ENCODE results near the gene CCDC60. TPM values are rescaled to one million over a fixed set of nuclear protein-coding genes. Genes with fewer than 3 reads are reported as not detected.

The CCDC60 gene
- total RNA-seq, 4 donors from 2014 or later: 0.64 to 10.6 (median 2.1) TPM

DNA sequence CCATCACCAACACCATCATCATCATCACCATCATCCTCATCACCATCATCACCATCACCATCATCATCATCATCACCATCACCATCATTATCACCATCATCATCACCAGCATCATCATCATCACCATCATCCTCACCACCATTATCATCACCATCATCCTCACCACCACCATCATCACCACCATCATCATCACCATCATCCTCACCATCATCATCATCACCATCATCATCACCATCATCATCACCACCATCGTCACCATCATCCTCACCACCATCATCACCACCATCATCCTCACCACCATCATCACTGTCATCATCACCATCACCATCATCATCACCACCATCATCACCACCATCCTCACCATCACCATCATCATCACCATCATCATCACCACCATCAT, 146.0 kb downstream of the CCDC60 start:
- WGBS, 2 donors: 92 to 100% methylated on average over 1 of the region's 1 CpG
- intact Hi-C loops (cut with DNase I): no loop called here
- no peaks in the 10 kb centered on the region for H3K9me3 ChIP-seq
- TF ChIP-seq POLR2A (IDR thresholded peaks at IDR 0.05): no peak
- TF ChIP-seq, protein P1, sequence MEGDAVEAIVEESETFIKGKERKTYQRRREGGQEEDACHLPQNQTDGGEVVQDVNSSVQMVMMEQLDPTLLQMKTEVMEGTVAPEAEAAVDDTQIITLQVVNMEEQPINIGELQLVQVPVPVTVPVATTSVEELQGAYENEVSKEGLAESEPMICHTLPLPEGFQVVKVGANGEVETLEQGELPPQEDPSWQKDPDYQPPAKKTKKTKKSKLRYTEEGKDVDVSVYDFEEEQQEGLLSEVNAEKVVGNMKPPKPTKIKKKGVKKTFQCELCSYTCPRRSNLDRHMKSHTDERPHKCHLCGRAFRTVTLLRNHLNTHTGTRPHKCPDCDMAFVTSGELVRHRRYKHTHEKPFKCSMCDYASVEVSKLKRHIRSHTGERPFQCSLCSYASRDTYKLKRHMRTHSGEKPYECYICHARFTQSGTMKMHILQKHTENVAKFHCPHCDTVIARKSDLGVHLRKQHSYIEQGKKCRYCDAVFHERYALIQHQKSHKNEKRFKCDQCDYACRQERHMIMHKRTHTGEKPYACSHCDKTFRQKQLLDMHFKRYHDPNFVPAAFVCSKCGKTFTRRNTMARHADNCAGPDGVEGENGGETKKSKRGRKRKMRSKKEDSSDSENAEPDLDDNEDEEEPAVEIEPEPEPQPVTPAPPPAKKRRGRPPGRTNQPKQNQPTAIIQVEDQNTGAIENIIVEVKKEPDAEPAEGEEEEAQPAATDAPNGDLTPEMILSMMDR (IDR thresholded peaks at IDR 0.05): no peak
- no peak overlapping the region for H3K4me3 ChIP-seq
- H3K27me3 ChIP-seq: no peaks in the 10 kb centered on the region
- DNase-seq: no peak
- H3K27ac ChIP-seq: no peak overlapping the region
- no peaks in the 10 kb centered on the region for H3K4me1 ChIP-seq
- H3K36me3 ChIP-seq: no peaks in the 10 kb centered on the region

DNA sequence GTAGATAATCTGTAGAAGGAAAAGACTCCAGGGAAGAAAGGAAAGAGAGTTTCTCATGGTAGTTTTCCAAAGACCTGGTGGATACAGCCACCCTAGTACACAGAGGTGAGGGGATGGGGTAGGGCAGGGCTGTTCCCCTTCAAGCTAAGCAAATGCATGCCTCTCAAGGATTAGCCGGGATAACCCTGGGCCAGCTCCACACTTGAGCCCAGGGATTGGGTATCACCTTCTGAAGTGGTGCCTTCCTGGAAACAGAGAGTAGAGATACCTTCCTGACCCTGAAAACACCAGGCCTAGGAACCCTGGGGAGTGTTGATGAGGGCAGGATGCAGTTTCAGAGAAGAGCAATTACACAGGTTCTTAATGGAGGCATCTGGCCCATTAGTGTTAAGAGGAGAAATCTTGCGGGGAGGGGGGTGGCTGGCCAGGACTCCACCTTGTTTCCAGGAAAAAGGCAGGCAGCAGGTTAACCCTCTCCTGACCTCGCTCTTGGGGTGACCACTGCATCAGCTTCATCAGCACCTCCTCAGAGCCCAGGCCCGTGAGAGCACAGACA, 152.1 kb downstream of the CCDC60 start:
- Histone ChIP-seq H3K9me3 (no peaks in the 10 kb centered on the region), H3K4me1 (no peaks in the 10 kb centered on the region), H3K4me3 (no peak overlapping the region), H3K27me3 (no peaks in the 10 kb centered on the region), H3K36me3 (no peaks in the 10 kb centered on the region), H3K27ac (no peak overlapping the region)
- 31 to 41% methylated on average over 3 to 4 of the region's 4 CpGs for WGBS, 2 donors
- DNase-seq: no peak
- intact Hi-C loops (cut with DNase I): no loop called here
- TF ChIP-seq, protein P1 (IDR thresholded peaks at IDR 0.05): no peak
- no peak for TF ChIP-seq POLR2A (IDR thresholded peaks at IDR 0.05)

DNA sequence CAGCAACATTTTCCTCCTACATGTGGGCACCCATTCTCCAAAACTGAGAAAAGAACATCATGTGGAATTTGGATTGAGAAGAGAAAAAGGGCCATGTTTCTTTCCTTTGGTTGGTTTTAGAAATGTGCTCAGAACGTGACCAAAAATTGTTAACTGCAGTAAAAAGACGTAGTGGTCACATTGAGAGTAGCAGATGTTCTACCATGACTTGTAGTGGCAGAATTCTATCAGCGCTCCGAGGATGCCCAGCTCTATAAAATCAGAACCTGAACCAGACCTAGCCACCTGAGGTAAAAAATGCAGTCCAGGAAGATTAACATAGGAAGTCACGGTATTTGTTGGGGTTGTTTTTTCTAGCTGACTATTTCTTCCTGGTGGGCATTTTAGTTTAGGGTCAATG, 157.3 kb downstream of the CCDC60 start:
- no peaks in the 10 kb centered on the region for H3K9me3 ChIP-seq

GRCh38 chr12:119500209-119500608, 165.7 kb downstream of the CCDC60 start:
- no peak for DNase-seq
- Histone ChIP-seq H3K4me1 (no peaks in the 10 kb centered on the region), H3K36me3 (no peaks in the 10 kb centered on the region), H3K27ac (no peak overlapping the region), H3K9me3 (no peaks in the 10 kb centered on the region), H3K27me3 (peaks cover 0 to 18% (median 0%) of the 10 kb centered on the region in 4 donors), H3K4me3 (no peak overlapping the region)
- TF ChIP-seq POLR2A (IDR thresholded peaks at IDR 0.05): no peak
- TF ChIP-seq, protein P1 (IDR thresholded peaks at IDR 0.05): no peak
- 47 to 60% methylated on average over 2 to 4 of the region's 4 CpGs for WGBS, 2 donors
- intact Hi-C loops (cut with DNase I): no loop called here

More for the DNA sequence above, 157.3 kb downstream of the CCDC60 start:
- Histone ChIP-seq H3K36me3 (no peaks in the 10 kb centered on the region), H3K27ac (no peak overlapping the region), H3K27me3 (peaks cover 0 to 7% (median 0%) of the 10 kb centered on the region in 4 donors), H3K4me3 (no peak overlapping the region), H3K4me1 (no peaks in the 10 kb centered on the region)
- intact Hi-C loops (cut with DNase I): no loop called here
- no peak for TF ChIP-seq POLR2A (IDR thresholded peaks at IDR 0.05)
- DNase-seq: no peak
- 84 to 85% methylated on average over 5 of the region's 5 CpGs for WGBS, 2 donors

- H3K4me3 ChIP-seq: no peak overlapping the region
- H3K9me3 ChIP-seq: no peaks in the 10 kb centered on the region
- TF ChIP-seq, protein P1 (IDR thresholded peaks at IDR 0.05): no peak
- no peak for TF ChIP-seq POLR2A (IDR thresholded peaks at IDR 0.05)
- H3K4me1 ChIP-seq: no peaks in the 10 kb centered on the region
- H3K27me3 ChIP-seq: peaks cover 0 to 18% (median 0%) of the 10 kb centered on the region in 4 donors
- no peaks in the 10 kb centered on the region for H3K36me3 ChIP-seq
- DNase-seq: no peak
- intact Hi-C loops (cut with DNase I): no loop called here
- WGBS, 2 donors: 66 to 84% methylated on average over 2 of the region's 2 CpGs
- no peak overlapping the region for H3K27ac ChIP-seq
Measured at GRCh38 chr12:119501052-119501451, 166.5 kb downstream of the CCDC60 start.

GRCh38 chr12:119505001-119505400, 170.5 kb downstream of the CCDC60 start:
- Histone ChIP-seq H3K4me3 (no peak overlapping the region), H3K27ac (no peak overlapping the region), H3K4me1 (no peaks in the 10 kb centered on the region), H3K9me3 (no peaks in the 10 kb centered on the region), H3K36me3 (no peaks in the 10 kb centered on the region), H3K27me3 (peaks cover 0 to 7% (median 0%) of the 10 kb centered on the region in 4 donors)
- 78 to 100% methylated on average over 1 to 6 of the region's 6 CpGs for WGBS, 2 donors
- DNase-seq: no peak
- TF ChIP-seq POLR2A (IDR thresholded peaks at IDR 0.05): no peak
- TF ChIP-seq, protein P1 (IDR thresholded peaks at IDR 0.05): no peak
- intact Hi-C loops (cut with DNase I): no loop called here
